ENCODE measurements around the gene PTPRD.

DNA sequence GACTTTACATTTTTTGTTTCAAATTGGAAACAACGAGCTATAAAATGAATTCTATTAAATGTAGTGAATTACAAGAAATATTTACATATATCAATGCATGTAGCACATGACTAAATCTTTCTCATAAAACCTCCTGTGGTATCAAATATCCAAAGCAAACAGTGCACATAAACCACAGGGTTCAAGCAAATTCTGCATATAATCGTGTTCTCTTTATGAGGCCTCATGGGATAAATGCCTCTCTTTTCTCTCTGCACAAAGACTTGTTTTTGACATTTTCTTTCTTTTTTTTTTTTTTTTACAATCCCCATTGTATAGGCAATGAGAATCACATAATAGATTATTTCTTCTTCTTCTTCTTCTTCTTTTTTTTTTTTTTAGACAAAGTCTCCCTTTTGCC, 1696.0 kb downstream of the PTPRD start:
- TF ChIP-seq, protein P1, sequence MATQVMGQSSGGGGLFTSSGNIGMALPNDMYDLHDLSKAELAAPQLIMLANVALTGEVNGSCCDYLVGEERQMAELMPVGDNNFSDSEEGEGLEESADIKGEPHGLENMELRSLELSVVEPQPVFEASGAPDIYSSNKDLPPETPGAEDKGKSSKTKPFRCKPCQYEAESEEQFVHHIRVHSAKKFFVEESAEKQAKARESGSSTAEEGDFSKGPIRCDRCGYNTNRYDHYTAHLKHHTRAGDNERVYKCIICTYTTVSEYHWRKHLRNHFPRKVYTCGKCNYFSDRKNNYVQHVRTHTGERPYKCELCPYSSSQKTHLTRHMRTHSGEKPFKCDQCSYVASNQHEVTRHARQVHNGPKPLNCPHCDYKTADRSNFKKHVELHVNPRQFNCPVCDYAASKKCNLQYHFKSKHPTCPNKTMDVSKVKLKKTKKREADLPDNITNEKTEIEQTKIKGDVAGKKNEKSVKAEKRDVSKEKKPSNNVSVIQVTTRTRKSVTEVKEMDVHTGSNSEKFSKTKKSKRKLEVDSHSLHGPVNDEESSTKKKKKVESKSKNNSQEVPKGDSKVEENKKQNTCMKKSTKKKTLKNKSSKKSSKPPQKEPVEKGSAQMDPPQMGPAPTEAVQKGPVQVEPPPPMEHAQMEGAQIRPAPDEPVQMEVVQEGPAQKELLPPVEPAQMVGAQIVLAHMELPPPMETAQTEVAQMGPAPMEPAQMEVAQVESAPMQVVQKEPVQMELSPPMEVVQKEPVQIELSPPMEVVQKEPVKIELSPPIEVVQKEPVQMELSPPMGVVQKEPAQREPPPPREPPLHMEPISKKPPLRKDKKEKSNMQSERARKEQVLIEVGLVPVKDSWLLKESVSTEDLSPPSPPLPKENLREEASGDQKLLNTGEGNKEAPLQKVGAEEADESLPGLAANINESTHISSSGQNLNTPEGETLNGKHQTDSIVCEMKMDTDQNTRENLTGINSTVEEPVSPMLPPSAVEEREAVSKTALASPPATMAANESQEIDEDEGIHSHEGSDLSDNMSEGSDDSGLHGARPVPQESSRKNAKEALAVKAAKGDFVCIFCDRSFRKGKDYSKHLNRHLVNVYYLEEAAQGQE (tag by site-specific recombination; IDR thresholded peaks at IDR 0.05), result no peak
- TF ChIP-seq, protein P2, sequence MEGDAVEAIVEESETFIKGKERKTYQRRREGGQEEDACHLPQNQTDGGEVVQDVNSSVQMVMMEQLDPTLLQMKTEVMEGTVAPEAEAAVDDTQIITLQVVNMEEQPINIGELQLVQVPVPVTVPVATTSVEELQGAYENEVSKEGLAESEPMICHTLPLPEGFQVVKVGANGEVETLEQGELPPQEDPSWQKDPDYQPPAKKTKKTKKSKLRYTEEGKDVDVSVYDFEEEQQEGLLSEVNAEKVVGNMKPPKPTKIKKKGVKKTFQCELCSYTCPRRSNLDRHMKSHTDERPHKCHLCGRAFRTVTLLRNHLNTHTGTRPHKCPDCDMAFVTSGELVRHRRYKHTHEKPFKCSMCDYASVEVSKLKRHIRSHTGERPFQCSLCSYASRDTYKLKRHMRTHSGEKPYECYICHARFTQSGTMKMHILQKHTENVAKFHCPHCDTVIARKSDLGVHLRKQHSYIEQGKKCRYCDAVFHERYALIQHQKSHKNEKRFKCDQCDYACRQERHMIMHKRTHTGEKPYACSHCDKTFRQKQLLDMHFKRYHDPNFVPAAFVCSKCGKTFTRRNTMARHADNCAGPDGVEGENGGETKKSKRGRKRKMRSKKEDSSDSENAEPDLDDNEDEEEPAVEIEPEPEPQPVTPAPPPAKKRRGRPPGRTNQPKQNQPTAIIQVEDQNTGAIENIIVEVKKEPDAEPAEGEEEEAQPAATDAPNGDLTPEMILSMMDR (tag by site-specific recombination; IDR thresholded peaks at IDR 0.05), result no peak
- TF ChIP-seq, protein P3, sequence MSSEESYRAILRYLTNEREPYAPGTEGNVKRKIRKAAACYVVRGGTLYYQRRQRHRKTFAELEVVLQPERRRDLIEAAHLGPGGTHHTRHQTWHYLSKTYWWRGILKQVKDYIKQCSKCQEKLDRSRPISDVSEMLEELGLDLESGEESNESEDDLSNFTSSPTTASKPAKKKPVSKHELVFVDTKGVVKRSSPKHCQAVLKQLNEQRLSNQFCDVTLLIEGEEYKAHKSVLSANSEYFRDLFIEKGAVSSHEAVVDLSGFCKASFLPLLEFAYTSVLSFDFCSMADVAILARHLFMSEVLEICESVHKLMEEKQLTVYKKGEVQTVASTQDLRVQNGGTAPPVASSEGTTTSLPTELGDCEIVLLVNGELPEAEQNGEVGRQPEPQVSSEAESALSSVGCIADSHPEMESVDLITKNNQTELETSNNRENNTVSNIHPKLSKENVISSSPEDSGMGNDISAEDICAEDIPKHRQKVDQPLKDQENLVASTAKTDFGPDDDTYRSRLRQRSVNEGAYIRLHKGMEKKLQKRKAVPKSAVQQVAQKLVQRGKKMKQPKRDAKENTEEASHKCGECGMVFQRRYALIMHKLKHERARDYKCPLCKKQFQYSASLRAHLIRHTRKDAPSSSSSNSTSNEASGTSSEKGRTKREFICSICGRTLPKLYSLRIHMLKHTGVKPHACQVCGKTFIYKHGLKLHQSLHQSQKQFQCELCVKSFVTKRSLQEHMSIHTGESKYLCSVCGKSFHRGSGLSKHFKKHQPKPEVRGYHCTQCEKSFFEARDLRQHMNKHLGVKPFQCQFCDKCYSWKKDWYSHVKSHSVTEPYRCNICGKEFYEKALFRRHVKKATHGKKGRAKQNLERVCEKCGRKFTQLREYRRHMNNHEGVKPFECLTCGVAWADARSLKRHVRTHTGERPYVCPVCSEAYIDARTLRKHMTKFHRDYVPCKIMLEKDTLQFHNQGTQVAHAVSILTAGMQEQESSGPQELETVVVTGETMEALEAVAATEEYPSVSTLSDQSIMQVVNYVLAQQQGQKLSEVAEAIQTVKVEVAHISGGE (tag by site-specific recombination; conservative IDR thresholded peaks at IDR 0.05; ENCODE audit: low read depth), result no peak
- TF ChIP-seq ZNF561 (tag by site-specific recombination; IDR thresholded peaks at IDR 0.05; ENCODE audit: borderline replicate concordance) (no peak), ZNF274 (IDR thresholded peaks at IDR 0.05; ENCODE audit: low read length) (no peak), ZNF274 (tag by site-specific recombination; IDR thresholded peaks at IDR 0.05; ENCODE audit: borderline replicate concordance) (no peak), TCF7L2 (IDR thresholded peaks at IDR 0.05; ENCODE audit: borderline replicate concordance, low read depth, low read length) (no peak), ZFP3 (tag by site-specific recombination; IDR thresholded peaks at IDR 0.05; ENCODE audit: low read depth) (no peak), ZNF530 (tag by site-specific recombination; IDR thresholded peaks at IDR 0.05; ENCODE audit: low read depth) (no peak), SETDB1 (IDR thresholded peaks at IDR 0.05; ENCODE audit: insufficient read length, low read length) (no peak), ZNF664 (tag by site-specific recombination; IDR thresholded peaks at IDR 0.05) (no peak), ZNF138 (tag by site-specific recombination; IDR thresholded peaks at IDR 0.05; ENCODE audit: borderline replicate concordance) (no peak)
